Esophagus muscularis mucosa (tissue), 4 donors: ENCODE data around the gene DLL1.

ENCODE experiments used
- EP300 ChIP-seq: sonication (generic); formaldehyde crosslinking; IDR thresholded peaks from one replicate; pipeline ENCODE4 v1.6.1; 2017; ENCODE audit warnings: antibody characterized with exemption
- POLR2A ChIP-seq: fragments of 450-650 bp; IDR thresholded peaks from one replicate; pipeline ENCODE4 v1.6.1; 2017; ENCODE audit warnings: antibody characterized with exemption, moderate library complexity, mild to moderate bottlenecking, low read depth
- TF ChIP-seq, protein P1 (sequence below), 3 experiments: fragments of 200-600 bp in 2 of 3; fragments of 450-650 bp in 1 of 3; sonication (generic) in 2 of 3; IDR thresholded peaks; one replicate each; pipeline ENCODE4 v1.5.1; 2017 to 2019; ENCODE audit warnings: antibody characterized with exemption in 3 of 3, mild to moderate bottlenecking in 2 of 3, moderate library complexity in 1 of 3

GRCh38 chr6:170316071-170316470 lies 25.2 kb upstream of the DLL1 start:
- TF ChIP-seq, protein P1, sequence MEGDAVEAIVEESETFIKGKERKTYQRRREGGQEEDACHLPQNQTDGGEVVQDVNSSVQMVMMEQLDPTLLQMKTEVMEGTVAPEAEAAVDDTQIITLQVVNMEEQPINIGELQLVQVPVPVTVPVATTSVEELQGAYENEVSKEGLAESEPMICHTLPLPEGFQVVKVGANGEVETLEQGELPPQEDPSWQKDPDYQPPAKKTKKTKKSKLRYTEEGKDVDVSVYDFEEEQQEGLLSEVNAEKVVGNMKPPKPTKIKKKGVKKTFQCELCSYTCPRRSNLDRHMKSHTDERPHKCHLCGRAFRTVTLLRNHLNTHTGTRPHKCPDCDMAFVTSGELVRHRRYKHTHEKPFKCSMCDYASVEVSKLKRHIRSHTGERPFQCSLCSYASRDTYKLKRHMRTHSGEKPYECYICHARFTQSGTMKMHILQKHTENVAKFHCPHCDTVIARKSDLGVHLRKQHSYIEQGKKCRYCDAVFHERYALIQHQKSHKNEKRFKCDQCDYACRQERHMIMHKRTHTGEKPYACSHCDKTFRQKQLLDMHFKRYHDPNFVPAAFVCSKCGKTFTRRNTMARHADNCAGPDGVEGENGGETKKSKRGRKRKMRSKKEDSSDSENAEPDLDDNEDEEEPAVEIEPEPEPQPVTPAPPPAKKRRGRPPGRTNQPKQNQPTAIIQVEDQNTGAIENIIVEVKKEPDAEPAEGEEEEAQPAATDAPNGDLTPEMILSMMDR (IDR thresholded peaks at IDR 0.05) = no peak
- TF ChIP-seq EP300 = no peak
- TF ChIP-seq POLR2A = no peak
